Measurements from ENCODE around the gene USP25.

Gene USP25

DNA sequence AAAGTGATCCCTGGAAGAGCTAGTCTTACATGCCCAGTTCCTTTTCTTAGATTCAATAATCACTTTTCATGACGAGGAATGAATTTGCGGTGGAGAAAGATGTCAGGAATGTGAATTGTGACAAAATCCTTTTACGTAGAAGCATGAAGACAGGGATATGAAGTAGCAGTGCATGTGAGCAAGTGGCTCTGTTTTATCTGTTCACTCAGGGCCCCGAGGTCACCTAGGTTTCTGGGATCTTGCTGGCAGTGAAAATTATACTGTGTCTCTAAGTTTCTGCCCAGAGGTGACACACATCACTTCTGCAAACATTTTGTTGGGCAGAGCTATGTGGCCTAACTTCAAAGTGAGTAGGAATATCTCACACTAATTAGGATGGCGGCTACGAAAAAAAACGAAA, 79.3 kb downstream of the USP25 start:
- TF ChIP-seq, protein P1, sequence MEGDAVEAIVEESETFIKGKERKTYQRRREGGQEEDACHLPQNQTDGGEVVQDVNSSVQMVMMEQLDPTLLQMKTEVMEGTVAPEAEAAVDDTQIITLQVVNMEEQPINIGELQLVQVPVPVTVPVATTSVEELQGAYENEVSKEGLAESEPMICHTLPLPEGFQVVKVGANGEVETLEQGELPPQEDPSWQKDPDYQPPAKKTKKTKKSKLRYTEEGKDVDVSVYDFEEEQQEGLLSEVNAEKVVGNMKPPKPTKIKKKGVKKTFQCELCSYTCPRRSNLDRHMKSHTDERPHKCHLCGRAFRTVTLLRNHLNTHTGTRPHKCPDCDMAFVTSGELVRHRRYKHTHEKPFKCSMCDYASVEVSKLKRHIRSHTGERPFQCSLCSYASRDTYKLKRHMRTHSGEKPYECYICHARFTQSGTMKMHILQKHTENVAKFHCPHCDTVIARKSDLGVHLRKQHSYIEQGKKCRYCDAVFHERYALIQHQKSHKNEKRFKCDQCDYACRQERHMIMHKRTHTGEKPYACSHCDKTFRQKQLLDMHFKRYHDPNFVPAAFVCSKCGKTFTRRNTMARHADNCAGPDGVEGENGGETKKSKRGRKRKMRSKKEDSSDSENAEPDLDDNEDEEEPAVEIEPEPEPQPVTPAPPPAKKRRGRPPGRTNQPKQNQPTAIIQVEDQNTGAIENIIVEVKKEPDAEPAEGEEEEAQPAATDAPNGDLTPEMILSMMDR (IDR thresholded peaks at IDR 0.05; ENCODE audit: low read depth, low read length, missing control alignments): no peak
- no peak overlapping the region for H3K4me3 ChIP-seq (replicated peaks; ENCODE audit: low read depth, low read length)
- DNase-seq (ENCODE audit: extremely low read depth, low read depth): no peak

DNA sequence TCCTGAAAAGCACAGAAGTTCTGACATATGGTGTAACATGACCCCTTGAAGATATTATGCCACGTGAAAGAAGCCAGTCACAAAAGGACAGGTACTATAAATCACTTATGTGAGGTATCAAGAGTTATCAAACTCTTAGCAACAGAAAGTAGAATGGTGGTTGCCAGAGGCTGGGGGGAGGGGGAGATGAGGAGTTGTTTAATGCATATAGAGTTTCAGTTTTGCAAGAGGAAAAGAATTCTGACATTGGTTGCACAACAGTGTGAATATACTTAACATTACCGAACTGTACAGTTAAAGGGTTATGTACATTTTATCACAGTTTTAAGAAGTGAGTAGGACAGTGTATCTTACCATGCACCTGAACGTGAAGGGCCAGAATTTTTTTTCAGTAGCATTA, 80.0 kb downstream of the USP25 start:
- DNase-seq (ENCODE audit: extremely low read depth, low read depth): no peak
- H3K4me3 ChIP-seq (replicated peaks; ENCODE audit: low read depth, low read length): no peak overlapping the region
- TF ChIP-seq, protein P1 (IDR thresholded peaks at IDR 0.05; ENCODE audit: low read depth, low read length, missing control alignments): no peak

DNA sequence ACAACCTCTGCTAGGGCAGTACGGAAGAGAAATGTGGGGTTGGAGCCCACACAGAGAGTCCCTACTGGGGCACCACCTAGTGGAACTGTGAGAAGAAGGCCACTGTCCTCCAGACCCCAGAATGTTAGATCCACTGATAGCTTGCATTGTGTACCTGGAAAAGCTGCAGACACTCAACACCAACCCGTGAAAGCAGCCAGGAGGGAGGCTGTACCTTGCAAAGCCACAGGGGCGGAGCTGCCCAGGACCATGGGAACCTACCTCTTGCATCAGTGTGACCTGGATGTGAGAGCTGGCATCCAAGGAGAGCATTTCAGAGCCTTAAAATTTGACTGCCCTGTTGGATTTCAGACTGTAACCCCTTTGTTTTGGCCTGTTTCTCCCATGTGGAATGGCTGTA, 85.5 kb downstream of the USP25 start:
- no peak overlapping the region for H3K4me3 ChIP-seq (replicated peaks; ENCODE audit: low read depth, low read length)
- TF ChIP-seq, protein P1 (IDR thresholded peaks at IDR 0.05; ENCODE audit: low read depth, low read length, missing control alignments): no peak
- DNase-seq (ENCODE audit: extremely low read depth, low read depth): no peak

DNA sequence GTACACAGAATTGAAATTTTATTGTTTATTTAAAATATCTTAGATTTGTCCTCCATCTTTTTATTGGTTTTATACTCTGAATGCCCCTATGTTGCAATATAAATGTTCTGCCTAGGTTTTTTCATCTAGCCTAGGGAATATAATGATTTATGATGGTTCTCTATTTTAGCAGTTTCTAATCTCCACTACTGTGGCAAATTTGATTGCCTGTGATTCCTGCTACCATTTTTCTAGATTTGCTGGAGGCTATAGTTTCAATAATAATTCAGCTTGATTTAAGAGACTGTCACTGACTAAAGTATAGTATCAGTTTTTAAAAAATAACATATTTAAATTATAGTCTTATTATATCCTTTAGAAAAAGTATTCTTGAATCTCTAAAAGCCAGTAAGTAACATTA, 90.5 kb downstream of the USP25 start:
- H3K4me3 ChIP-seq (replicated peaks; ENCODE audit: low read depth, low read length): no peak overlapping the region
- DNase-seq (ENCODE audit: extremely low read depth, low read depth): no peak
- TF ChIP-seq, protein P1 (IDR thresholded peaks at IDR 0.05; ENCODE audit: low read depth, low read length, missing control alignments): no peak

DNA sequence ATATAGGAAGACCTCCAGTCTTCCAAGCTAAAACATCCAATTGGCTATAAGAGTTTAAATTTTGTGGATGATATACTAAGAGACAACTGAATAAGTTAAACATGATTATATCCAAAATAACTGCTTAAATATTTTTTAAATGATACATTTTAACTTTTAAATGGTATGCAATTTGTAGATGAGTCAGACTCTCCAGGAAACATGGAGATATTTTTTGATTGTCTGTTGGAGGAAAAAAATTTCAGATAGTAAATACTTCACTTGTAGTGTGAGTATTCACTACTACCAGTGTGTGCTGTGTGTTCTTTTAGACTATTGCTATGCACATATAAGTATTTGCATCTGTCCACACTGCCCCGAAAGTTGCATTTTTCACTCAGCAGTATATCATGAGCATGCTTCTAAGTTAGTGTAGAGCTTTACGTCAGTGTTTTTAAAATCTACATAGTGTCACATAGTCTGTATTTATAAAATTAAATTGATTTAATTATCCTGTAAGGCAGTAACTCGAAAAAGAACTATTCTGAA, 91.1 kb downstream of the USP25 start:
- no peak overlapping the region for H3K4me3 ChIP-seq (replicated peaks; ENCODE audit: low read depth, low read length)
- TF ChIP-seq, protein P1 (IDR thresholded peaks at IDR 0.05; ENCODE audit: low read depth, low read length, missing control alignments): no peak
- no peak for DNase-seq (ENCODE audit: extremely low read depth, low read depth)

DNA sequence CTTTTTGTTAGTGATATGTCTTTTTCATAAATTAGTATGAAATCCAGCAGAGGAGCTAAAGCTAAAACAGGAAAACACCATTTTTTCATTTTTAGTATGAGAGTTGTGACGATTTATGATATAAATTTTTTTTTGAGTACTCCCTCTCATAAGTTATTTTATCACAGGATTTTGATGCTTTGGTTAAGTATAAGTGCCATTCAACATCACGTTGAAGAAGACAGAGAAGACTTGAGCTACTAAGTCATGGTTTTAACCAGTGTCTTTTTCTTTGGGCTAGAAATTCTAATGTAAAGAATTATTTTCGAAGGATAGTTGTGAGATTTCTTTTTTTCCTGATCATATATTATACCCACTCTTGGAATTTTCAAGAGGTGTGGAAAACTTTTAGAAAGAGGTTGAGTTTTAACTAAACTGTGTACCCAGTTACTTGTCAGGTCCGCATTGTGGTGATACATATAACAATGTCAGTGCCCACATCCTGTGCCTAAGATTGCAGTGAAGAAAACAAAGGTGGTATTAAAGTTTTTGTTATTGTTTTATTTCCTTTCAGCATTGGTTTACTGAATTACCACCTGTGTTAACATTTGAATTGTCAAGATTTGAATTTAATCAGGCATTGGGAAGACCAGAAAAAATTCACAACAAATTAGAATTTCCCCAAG, 93.8 kb downstream of the USP25 start:
- no peak overlapping the region for H3K4me3 ChIP-seq (replicated peaks; ENCODE audit: low read depth, low read length)
- no peak for DNase-seq (ENCODE audit: extremely low read depth, low read depth)
- TF ChIP-seq, protein P1 (IDR thresholded peaks at IDR 0.05; ENCODE audit: low read depth, low read length, missing control alignments): no peak

DNA sequence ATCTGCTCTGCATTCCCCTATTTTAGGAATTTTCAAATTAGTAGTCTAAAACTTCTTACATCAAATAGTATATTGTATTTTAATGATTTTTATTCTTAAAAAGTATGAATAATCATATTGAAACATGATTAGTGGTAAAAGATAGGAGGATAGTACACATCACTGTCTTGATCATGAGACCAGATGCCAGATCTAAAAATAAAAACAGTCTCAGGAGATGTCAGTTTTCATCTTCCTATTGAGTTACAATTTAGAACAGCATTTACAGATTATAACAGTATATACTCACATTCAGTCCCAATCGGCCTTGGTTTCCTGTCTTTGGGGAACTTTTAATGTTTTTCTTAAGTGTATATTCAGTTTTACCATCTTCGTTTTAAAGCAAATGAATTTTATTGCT, 95.9 kb downstream of the USP25 start:
- H3K4me3 ChIP-seq (replicated peaks; ENCODE audit: low read depth, low read length): no peak overlapping the region
- TF ChIP-seq, protein P1 (IDR thresholded peaks at IDR 0.05; ENCODE audit: low read depth, low read length, missing control alignments): no peak
- no peak for DNase-seq (ENCODE audit: extremely low read depth, low read depth)
